GM21737 (cell line): ENCODE results near the gene GRPEL1.

Experiments used
- ATAC-seq: cut with Tn5 transposase; IDR thresholded peaks from one replicate; pipeline ENCODE4 v1.9.1; 2021; ENCODE audit warnings: mild to moderate bottlenecking, moderate library complexity; ENCODE audit not compliant: unreplicated experiment

Gene GRPEL1

GRCh38 chr4:7025040-7025602, 42.7 kb downstream of the GRPEL1 start:
- ATAC-seq = no peak

- ATAC-seq = no peak
Measured at GRCh38 chr4:7024336-7024890, 43.5 kb downstream of the GRPEL1 start.

GRCh38 chr4:7023901-7024300, 44.0 kb downstream of the GRPEL1 start:
- no peak for ATAC-seq

- ATAC-seq = no peak
Measured at GRCh38 chr4:7023486-7023885, 44.4 kb downstream of the GRPEL1 start.

GRCh38 chr4:7021930-7022664, 45.8 kb downstream of the GRPEL1 start:
- no peak for ATAC-seq

GRCh38 chr4:7021355-7021754, 46.5 kb downstream of the GRPEL1 start:
- ATAC-seq = no peak

GRCh38 chr4:7020856-7021255, 47.0 kb downstream of the GRPEL1 start:
- ATAC-seq = no peak

GRCh38 chr4:7020290-7020689, 47.6 kb downstream of the GRPEL1 start:
- ATAC-seq = no peak

- ATAC-seq = no peak
Measured at GRCh38 chr4:7019367-7019766, 48.5 kb downstream of the GRPEL1 start.

- ATAC-seq = no peak
Measured at GRCh38 chr4:7018281-7018680, 49.6 kb downstream of the GRPEL1 start.

- ATAC-seq = no peak
Measured at GRCh38 chr4:7017446-7018048, 50.3 kb downstream of the GRPEL1 start.

GRCh38 chr4:7016512-7016911, 51.4 kb downstream of the GRPEL1 start:
- ATAC-seq = no peak

- no peak for ATAC-seq
Measured at GRCh38 chr4:7016086-7016485, 51.8 kb downstream of the GRPEL1 start.

- no peak for ATAC-seq
Measured at GRCh38 chr4:7015383-7016035, 52.4 kb downstream of the GRPEL1 start.

GRCh38 chr4:7014815-7015214, 53.0 kb downstream of the GRPEL1 start:
- no peak for ATAC-seq

GRCh38 chr4:7013175-7013574, 54.7 kb downstream of the GRPEL1 start:
- no peak for ATAC-seq

GRCh38 chr4:7009564-7009963, 58.3 kb downstream of the GRPEL1 start:
- ATAC-seq = no peak
